ENCODE results near the gene EPS15. TPM values are rescaled to one million over a fixed set of nuclear protein-coding genes. Genes with fewer than 3 reads are reported as not detected.

The EPS15 gene
- total RNA-seq, 1 experiment from 2014 or later, result 48.7 TPM

- DNase-seq (ENCODE audit: unreplicated experiment), result no peak
- Mint-ChIP-seq H3K27ac (ENCODE audit: low read depth, unreplicated experiment) (no peak overlapping the region), H3K36me3 (ENCODE audit: insufficient read depth, unreplicated experiment) (peaks cover 17% of the 10 kb centered on the region), H3K4me3 (ENCODE audit: unreplicated experiment) (no peak overlapping the region), H3K9me3 (ENCODE audit: unreplicated experiment) (no peaks in the 10 kb centered on the region), H3K4me1 (ENCODE audit: insufficient read depth, unreplicated experiment) (peaks cover 6% of the 10 kb centered on the region), H3K27me3 (ENCODE audit: insufficient read depth, unreplicated experiment) (no peaks in the 10 kb centered on the region)
- ChIA-PET POLR2A (no interaction called here), CTCF (no interaction called here)
- intact Hi-C loops (cut with micrococcal nuclease), result no loop called here
- TF ChIP-seq CTCF (IDR thresholded peaks at IDR 0.05; ENCODE audit: unreplicated experiment), result no peak
- no TSS peak for BruUV-seq (replicated peaks)
Observed at GRCh38 chr1:51499694-51500093, 19.4 kb downstream of the EPS15 start.

DNA sequence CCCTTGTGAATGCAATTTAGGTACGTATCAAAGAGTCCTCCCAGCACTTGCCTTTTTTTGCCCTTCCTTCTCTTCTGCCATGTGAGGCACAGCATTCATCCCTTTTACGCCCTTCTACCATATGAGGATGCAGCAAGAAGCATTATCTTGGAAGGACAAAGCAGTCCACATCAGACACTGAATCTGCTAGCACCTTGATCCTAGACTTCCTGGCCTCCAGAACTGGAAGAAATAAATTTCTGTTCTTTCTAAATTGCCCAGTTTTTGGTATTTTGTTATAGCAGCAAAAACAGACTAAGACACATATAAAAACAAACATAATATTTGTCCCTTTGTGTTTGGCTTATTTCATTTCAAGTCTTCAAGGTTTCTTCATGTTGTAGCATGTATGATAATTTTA, 20.1 kb downstream of the EPS15 start:
- peaks cover 5% of the 10 kb centered on the region for H3K9me3 Mint-ChIP-seq (ENCODE audit: unreplicated experiment)
- DNase-seq (ENCODE audit: unreplicated experiment), result no peak
- ChIA-PET POLR2A (no interaction called here), CTCF (no interaction called here)
- no peaks in the 10 kb centered on the region for H3K27me3 Mint-ChIP-seq (ENCODE audit: insufficient read depth, unreplicated experiment)
- peaks cover 17% of the 10 kb centered on the region for H3K36me3 Mint-ChIP-seq (ENCODE audit: insufficient read depth, unreplicated experiment)
- peaks cover 12% of the 10 kb centered on the region for H3K4me1 Mint-ChIP-seq (ENCODE audit: insufficient read depth, unreplicated experiment)
- TF ChIP-seq CTCF (IDR thresholded peaks at IDR 0.05; ENCODE audit: unreplicated experiment), result no peak
- BruUV-seq (replicated peaks), result no TSS peak
- H3K27ac Mint-ChIP-seq (ENCODE audit: low read depth, unreplicated experiment), result no peak overlapping the region
- intact Hi-C loops (cut with micrococcal nuclease), result no loop called here
- no peak overlapping the region for H3K4me3 Mint-ChIP-seq (ENCODE audit: unreplicated experiment)

GRCh38 chr1:51497340-51497739, 21.7 kb downstream of the EPS15 start:
- CTCF ChIA-PET, result no interaction called here

GRCh38 chr1:51494138-51494830, 24.8 kb downstream of the EPS15 start:
- H3K9me3 Mint-ChIP-seq (ENCODE audit: unreplicated experiment), result peaks cover 7% of the 10 kb centered on the region
- H3K27me3 Mint-ChIP-seq (ENCODE audit: insufficient read depth, unreplicated experiment), result no peaks in the 10 kb centered on the region
- intact Hi-C loops (cut with micrococcal nuclease), result no loop called here
- BruUV-seq (replicated peaks), result no TSS peak
- POLR2A ChIA-PET, result interaction anchor here (2.4 kb wide), 1 partner anchor 24 kb away, joined by 7 read pairs; the partner anchor contains the start of gene EPS15
- H3K4me1 Mint-ChIP-seq (ENCODE audit: insufficient read depth, unreplicated experiment), result peaks cover 28% of the 10 kb centered on the region
- peaks cover 5% of the 10 kb centered on the region for H3K36me3 Mint-ChIP-seq (ENCODE audit: insufficient read depth, unreplicated experiment)
- TF ChIP-seq CTCF (IDR thresholded peaks at IDR 0.05; ENCODE audit: unreplicated experiment), result no peak
- H3K27ac Mint-ChIP-seq (ENCODE audit: low read depth, unreplicated experiment), result no peak overlapping the region
- H3K4me3 Mint-ChIP-seq (ENCODE audit: unreplicated experiment), result no peak overlapping the region
- no peak for DNase-seq (ENCODE audit: unreplicated experiment)
- CTCF ChIA-PET, result interaction anchor here (0.7 kb wide), 2 partner anchors 32 to 196 kb away, joined by 3 to 6 read pairs; no protein-coding TSS in a partner anchor

More at GRCh38 chr1:51497340-51497739, 21.7 kb downstream of the EPS15 start:
- H3K27me3 Mint-ChIP-seq (ENCODE audit: insufficient read depth, unreplicated experiment), result no peaks in the 10 kb centered on the region
- no peak overlapping the region for H3K4me3 Mint-ChIP-seq (ENCODE audit: unreplicated experiment)
- no peak for DNase-seq (ENCODE audit: unreplicated experiment)
- POLR2A ChIA-PET, result interaction anchor here (0.9 to 1.9 kb wide), 3 partner anchors 12 to 26 kb away, joined by 3 to 8 read pairs (median 3); partner anchors contain the start of gene EPS15
- intact Hi-C loops (cut with micrococcal nuclease), result no loop called here
- peaks cover 7% of the 10 kb centered on the region for H3K36me3 Mint-ChIP-seq (ENCODE audit: insufficient read depth, unreplicated experiment)
- no peak overlapping the region for H3K27ac Mint-ChIP-seq (ENCODE audit: low read depth, unreplicated experiment)
- no TSS peak for BruUV-seq (replicated peaks)
- peaks cover 13% of the 10 kb centered on the region for H3K4me1 Mint-ChIP-seq (ENCODE audit: insufficient read depth, unreplicated experiment)
- H3K9me3 Mint-ChIP-seq (ENCODE audit: unreplicated experiment), result peaks cover 7% of the 10 kb centered on the region
- no peak for TF ChIP-seq CTCF (IDR thresholded peaks at IDR 0.05; ENCODE audit: unreplicated experiment)

All from MCF 10A (cell line).